ENCODE results near the gene PPP1R2C.

PPP1R2C gene

GRCh38 chrX:42778096-42778495, at the start of gene PPP1R2C:
Gene PPP1R2C (minus strand): TSS chrX:42778163. CDS start chrX:42778079, 84 bp downstream.
- no peak for DNase-seq (ENCODE audit: low spot score)

- no peak for DNase-seq (ENCODE audit: low spot score)
Observed at GRCh38 chrX:42825201-42825600, 47.2 kb upstream of the PPP1R2C start.

- no peak for DNase-seq (ENCODE audit: low spot score)
Observed at GRCh38 chrX:42824541-42824940, 46.6 kb upstream of the PPP1R2C start.

GRCh38 chrX:42823443-42823842, 45.5 kb upstream of the PPP1R2C start:
- DNase-seq (ENCODE audit: low spot score), result no peak

- DNase-seq (ENCODE audit: low spot score), result no peak
Observed at GRCh38 chrX:42821803-42822443, 44.0 kb upstream of the PPP1R2C start.

GRCh38 chrX:42818151-42818921, 40.4 kb upstream of the PPP1R2C start:
- no peak for DNase-seq (ENCODE audit: low spot score)

GRCh38 chrX:42809569-42809968, 31.6 kb upstream of the PPP1R2C start:
- no peak for DNase-seq (ENCODE audit: low spot score)

- no peak for DNase-seq (ENCODE audit: low spot score)
Observed at GRCh38 chrX:42807393-42807792, 29.4 kb upstream of the PPP1R2C start.

GRCh38 chrX:42804524-42804923, 26.6 kb upstream of the PPP1R2C start:
- DNase-seq (ENCODE audit: low spot score), result no peak

- DNase-seq (ENCODE audit: low spot score), result no peak
Observed at GRCh38 chrX:42803320-42803719, 25.4 kb upstream of the PPP1R2C start.

- DNase-seq (ENCODE audit: low spot score), result no peak
Observed at GRCh38 chrX:42797651-42798269, 19.8 kb upstream of the PPP1R2C start.

GRCh38 chrX:42783451-42783850, 5.5 kb upstream of the PPP1R2C start:
- DNase-seq (ENCODE audit: low spot score), result no peak

- no peak for DNase-seq (ENCODE audit: low spot score)
Observed at GRCh38 chrX:42776195-42776594, 1.8 kb downstream of the PPP1R2C start.

- no peak for DNase-seq (ENCODE audit: low spot score)
Observed at GRCh38 chrX:42772874-42773273, 5.1 kb downstream of the PPP1R2C start.

GRCh38 chrX:42771506-42772335, 6.2 kb downstream of the PPP1R2C start:
- DNase-seq (ENCODE audit: low spot score), result no peak

- DNase-seq (ENCODE audit: low spot score), result no peak
Observed at GRCh38 chrX:42770566-42770965, 7.4 kb downstream of the PPP1R2C start.

- no peak for DNase-seq (ENCODE audit: low spot score)
Observed at GRCh38 chrX:42759881-42760280, 18.1 kb downstream of the PPP1R2C start.

- no peak for DNase-seq (ENCODE audit: low spot score)
Observed at GRCh38 chrX:42755815-42756214, 22.1 kb downstream of the PPP1R2C start.

- no peak for DNase-seq (ENCODE audit: low spot score)
Observed at GRCh38 chrX:42754603-42755002, 23.4 kb downstream of the PPP1R2C start.

GRCh38 chrX:42754115-42754514, 23.8 kb downstream of the PPP1R2C start:
- no peak for DNase-seq (ENCODE audit: low spot score)

GRCh38 chrX:42752730-42753129, 25.2 kb downstream of the PPP1R2C start:
- DNase-seq (ENCODE audit: low spot score), result no peak

- no peak for DNase-seq (ENCODE audit: low spot score)
Observed at GRCh38 chrX:42751573-42751972, 26.4 kb downstream of the PPP1R2C start.
